GM12865 (cell line): ENCODE measurements around the gene ODC1.

Source experiments
- DNase-seq: peaks from one replicate; pipeline ENCODE4 v3.0.0; 2010; ENCODE audit warnings: low read depth
- H3K4me3 ChIP-seq: 2 replicates; pipeline ENCODE4 v1.5.1; 2011; ENCODE audit warnings: mild to moderate bottlenecking, low read depth, low read length, control low read depth
- CTCF ChIP-seq: IDR thresholded peaks from 2 replicates; pipeline ENCODE4 v1.5.1; 2011; ENCODE audit warnings: low read length, control low read depth, low read depth, inconsistent platforms; ENCODE audit not compliant: insufficient read depth; ENCODE audit errors: missing control alignments

ODC1 gene

GRCh38 chr2:10427618-10427949, 20.5 kb downstream of the ODC1 start:
- no peak for DNase-seq
- no peak overlapping the region for H3K4me3 ChIP-seq

DNA sequence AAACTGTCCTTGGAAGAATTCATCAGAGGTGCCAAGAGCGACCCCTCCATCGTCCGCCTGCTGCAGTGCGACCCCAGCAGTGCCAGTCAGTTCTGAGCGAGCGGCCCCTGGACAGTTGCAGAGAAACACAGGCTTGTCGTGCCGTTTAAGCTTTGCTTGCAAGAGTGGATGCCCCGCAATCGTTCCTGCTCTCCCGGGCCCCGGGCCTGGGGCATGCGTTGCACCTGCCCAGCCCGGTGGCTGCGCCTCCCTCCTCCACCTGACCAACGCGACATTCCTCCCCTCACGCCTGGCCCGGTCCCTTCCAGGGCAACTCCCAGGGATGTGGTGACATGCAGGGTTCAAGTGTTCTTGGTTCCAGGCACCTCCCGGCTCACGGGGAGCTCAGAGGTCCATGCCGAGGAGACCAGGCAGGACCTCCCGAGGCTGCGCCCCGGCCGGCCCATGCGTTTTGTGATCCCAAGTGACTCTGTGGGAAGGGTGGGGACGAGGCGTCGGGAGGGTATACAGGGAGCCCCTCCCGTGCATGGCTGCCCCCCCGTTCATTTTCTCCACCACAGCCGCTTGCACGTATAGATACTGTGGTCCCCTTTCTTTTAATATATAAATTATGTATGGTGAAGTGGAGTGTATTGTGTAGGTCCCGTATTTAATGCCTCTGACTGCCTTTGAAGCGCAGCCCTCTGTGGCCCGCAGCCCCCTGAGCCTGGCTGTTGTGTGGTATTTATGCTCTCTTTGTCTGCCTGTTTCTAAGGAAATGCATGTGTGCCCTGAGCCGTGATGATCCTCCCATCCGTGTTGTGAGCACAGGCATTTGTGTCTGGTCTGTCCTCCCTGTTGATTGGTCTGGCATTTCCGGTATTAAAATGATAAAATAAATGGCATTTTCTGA, 21.2 kb downstream of the ODC1 start:
- no peak for TF ChIP-seq CTCF
- DNase-seq, result no peak
- H3K4me3 ChIP-seq, result no peak overlapping the region

More at GRCh38 chr2:10427618-10427949, 20.5 kb downstream of the ODC1 start:
- no peak for TF ChIP-seq CTCF

GRCh38 chr2:10425699-10426098, 22.4 kb downstream of the ODC1 start:
- DNase-seq, result no peak
- H3K4me3 ChIP-seq, result no peak overlapping the region
- no peak for TF ChIP-seq CTCF

GRCh38 chr2:10424916-10425505, 23.1 kb downstream of the ODC1 start:
- DNase-seq, result no peak
- no peak overlapping the region for H3K4me3 ChIP-seq
- TF ChIP-seq CTCF, result no peak

DNA sequence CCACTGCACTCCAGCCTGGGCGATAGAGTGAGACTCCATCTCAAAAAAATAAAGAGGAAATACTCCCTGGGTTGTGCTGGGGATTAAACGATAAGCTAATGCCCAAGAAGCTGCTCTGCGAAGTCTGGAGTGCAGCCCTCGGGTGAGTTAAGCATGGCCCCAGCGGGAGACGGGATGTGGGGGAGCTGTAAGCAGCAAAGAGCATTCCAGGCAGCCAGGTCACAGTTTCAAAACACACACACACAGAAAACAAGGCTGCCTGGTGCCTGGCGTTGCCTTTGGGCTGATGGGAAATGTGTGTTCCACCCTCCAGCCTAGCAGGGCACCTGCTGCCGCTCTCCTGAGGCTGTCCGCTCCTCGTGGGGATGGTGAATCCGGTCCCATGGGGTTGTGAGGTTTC, 24.1 kb downstream of the ODC1 start:
- DNase-seq, result no peak
- no peak overlapping the region for H3K4me3 ChIP-seq
- no peak for TF ChIP-seq CTCF

GRCh38 chr2:10423400-10423774, 24.7 kb downstream of the ODC1 start:
- no peak for DNase-seq
- no peak for TF ChIP-seq CTCF
- no peak overlapping the region for H3K4me3 ChIP-seq
